Left hindlimb (tissue), 1 donor: ENCODE measurements around the gene PRIM2.
"Not testable (repeated sequence)": the region's sequence is repeated elsewhere in the genome, so short reads cannot be mapped to it uniquely, and the experiment has no call there.

Experiments
- DNase-seq: peaks from one replicate; pipeline ENCODE4 v3.0.0-alpha.2; 2018

The PRIM2 gene

GRCh38 chr6:57317060-57317943, at the start of gene PRIM2:
TSS of gene PRIM2 (plus strand) at chr6:57317630. CDS start at chr6:57318446, 816 bp downstream.
- peak; percentile 90 for DNase-seq

DNA sequence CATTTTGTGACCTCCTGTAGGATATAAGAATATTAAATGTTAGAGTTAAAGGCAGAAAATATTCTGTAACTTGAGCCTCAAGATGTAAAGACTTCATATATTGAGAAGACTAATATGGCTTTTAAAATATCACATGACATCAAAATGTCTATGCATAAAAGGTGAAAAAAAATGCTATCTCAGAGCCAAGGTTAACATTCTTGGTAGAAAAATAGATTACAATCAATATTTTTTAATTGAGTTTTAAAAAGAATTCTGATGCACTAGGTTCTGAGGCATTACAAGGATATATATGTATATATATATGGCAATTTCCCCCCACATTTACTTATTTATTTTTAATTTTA, 49.2 kb upstream of the PRIM2 start:
- no peak for DNase-seq

DNA sequence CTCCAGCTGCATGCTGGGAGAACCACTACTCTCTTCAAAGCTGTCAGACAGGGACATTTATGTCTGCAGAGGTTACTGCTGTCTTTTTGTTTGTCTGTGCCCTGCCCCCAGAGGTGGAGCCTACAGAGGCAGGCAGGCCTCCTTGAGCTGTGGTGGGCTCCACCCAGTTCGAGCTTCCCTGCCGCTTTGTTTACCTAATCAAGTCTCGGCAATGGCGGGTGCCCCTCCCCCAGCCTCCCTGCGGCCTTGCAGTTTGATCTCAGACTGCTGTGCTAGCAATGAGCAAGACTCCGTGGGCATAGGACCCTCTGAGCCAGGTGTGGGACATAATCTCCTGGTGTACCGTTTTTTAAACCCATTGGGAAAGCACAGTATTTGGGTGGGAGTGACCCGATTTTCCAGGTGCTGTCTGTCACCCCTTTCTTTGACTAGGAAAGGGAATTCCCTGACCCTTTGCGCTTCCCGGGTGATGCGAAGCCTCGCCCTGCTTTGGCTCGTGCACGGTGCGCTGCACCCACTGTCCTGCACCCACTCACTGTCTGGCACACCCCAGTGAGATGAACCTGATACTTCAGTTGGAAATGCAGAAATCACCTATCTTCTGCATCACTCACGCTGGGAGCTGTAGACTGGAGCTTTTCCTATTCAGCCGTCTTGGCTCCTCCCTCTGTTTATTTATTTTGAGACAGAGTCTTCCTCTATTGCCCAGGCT, 43.2 kb upstream of the PRIM2 start:
- not testable (repeated sequence) for DNase-seq

- DNase-seq: no peak
Observed at GRCh38 chr6:57275384-57275783, 42.0 kb upstream of the PRIM2 start.

- no peak for DNase-seq
Observed at GRCh38 chr6:57276946-57277345, 40.5 kb upstream of the PRIM2 start.

DNA sequence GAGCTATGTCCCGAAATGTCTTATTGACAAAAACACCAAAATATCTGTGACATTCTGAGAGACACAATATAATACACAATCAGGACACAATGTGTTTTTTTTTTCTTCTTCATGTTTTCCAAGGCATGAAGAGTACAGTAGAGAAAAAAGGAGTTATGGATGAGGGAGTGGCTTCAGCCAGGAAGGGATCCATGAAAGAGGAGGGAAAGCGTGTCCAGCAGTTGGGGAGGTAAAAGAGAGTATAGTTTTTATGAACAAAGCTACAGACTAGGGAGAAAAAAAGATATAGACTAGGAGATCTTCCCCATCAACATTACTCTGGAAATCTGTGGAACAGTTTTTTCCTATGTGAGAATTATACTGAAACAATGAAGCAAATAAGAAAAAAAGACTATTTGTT, 38.9 kb upstream of the PRIM2 start:
- no peak for DNase-seq

GRCh38 chr6:57279013-57279412, 38.4 kb upstream of the PRIM2 start:
- DNase-seq: no peak

DNA sequence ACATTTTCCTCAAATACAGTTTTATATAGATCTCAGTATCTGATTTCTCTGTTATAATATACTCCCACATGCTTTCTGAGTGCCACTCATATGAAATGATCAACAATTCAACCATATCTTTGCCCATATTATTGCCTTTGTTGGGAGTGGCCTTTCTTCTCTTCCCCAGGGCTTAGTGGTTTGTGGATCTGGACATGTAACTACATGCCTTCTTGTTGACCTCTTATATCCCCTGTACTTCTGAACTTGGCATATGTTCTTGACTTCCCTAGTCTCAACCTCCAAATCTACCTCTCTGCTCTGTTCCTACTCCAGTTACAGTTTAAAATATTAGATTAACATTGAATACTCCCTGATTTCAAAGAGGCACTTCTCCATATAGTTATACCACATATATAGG, 34.3 kb upstream of the PRIM2 start:
- no peak for DNase-seq

DNA sequence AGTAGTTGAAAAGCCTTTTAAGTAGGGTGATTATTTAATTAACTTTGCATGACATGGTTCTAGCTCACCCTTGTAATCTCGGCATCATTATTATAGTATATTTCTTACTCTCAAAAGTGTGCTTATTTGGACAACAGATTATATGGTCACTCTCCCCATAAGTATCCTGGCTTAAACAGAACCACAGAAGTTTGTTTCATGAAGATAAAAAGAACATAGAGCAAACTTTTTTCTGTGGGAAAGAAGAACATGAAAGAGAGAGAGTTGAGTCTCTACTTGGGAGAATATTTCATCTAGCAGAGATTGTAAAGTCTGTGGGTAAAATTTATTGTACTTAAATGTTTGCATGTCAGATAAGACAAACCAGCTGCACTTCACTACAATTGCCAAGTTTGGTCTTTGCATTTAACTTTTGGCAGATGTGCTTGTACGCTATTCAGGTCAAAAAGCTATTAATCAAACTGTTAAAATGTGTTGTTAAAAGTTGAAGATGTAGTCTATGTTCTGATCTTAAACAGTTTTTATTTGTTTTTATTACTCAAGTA, 33.4 kb upstream of the PRIM2 start:
- DNase-seq: no peak

DNA sequence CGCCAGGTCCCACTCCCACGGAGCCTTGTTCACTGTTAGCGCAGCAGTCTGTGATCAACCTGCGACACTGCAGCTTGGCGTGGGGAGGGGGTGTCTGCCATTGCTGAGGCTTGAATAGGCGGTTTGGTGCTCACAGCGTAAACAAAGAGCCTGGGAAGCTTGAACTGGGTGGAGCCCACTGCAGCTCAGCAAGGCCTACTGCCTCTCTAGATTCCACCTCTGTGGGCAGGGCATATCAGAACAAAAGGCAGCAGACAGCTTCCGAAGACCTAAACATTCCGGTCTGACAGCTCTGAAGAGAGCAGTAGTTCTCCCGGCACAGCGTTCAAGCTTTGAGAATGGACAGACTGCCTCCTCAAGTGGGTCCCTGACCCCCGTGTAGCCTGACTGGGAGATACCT, 29.3 kb upstream of the PRIM2 start:
- not testable (repeated sequence) for DNase-seq

GRCh38 chr6:57293472-57293871, 24.0 kb upstream of the PRIM2 start:
- not testable (repeated sequence) for DNase-seq

DNA sequence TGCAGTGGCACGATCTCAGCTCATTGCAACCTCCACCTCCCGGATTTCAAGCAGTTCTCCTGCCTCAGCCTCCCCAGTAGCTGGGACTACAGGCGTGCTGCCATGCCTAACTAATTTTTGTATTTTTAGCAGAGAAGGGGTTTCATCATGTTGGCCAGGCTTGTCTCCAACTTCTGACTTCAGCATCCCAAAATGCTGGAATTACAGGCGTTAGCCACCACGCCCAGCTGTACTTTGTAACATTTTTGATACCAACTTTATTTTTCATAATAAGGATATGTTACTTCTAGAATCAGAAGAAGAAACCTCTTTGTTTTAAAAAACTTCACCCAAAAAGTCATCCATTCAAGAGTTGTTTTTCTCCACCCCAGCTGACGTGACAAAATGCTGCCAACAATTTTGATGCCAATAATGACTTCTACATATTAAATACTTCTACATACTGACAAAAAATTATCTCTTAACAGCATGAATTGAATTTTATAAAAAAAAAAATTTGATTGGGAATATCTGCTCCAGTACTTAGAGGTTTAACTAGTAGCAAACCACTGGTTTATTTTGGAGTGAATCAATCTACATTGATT, 22.5 kb upstream of the PRIM2 start:
- DNase-seq: no peak

- DNase-seq: no peak
Observed at GRCh38 chr6:57297505-57297904, 19.9 kb upstream of the PRIM2 start.

GRCh38 chr6:57298741-57299140, 18.7 kb upstream of the PRIM2 start:
- no peak for DNase-seq

DNA sequence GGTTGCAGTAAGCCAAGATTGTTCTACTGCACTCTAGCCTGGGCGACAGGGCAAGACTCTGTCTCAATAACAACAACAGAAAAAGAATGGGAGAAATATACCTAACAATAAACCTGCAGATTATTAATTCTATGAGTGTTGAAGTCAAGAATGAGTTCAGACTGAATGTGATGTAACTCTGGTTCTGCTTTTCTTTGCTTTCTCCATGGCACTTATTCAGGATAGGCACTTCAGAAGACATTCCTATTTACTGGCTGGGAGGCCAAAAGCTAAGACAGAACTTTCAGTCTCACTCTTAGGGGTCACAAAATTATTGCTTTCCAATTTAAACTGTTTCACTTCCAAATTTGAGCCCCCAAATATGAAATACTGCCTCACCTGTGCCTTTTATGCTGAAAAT, 15.7 kb upstream of the PRIM2 start:
- no peak for DNase-seq

- no peak for DNase-seq
Observed at GRCh38 chr6:57302477-57302876, 15.0 kb upstream of the PRIM2 start.

- DNase-seq: no peak
Observed at GRCh38 chr6:57303931-57304681, 13.3 kb upstream of the PRIM2 start.

GRCh38 chr6:57305107-57305506, 12.3 kb upstream of the PRIM2 start:
- DNase-seq: peak; percentile 45

DNA sequence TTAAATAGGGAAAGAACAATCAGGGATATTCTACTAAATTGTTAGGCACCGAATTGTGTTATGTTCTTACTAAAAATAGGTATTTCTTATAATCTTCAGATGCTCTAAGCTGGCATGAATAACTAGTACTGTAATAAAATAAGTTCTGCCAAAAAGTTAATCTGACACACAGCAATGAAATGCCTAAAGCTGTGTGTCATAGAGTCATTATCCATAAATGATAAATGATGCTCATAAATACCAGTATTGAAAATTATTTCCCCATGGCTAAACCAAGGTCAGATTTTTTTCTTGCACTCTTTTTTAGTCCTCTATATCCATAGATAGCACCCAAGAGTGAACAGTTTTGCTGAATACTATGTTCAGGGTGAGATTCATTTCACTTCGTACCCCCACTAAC, 11.7 kb upstream of the PRIM2 start:
- no peak for DNase-seq

DNA sequence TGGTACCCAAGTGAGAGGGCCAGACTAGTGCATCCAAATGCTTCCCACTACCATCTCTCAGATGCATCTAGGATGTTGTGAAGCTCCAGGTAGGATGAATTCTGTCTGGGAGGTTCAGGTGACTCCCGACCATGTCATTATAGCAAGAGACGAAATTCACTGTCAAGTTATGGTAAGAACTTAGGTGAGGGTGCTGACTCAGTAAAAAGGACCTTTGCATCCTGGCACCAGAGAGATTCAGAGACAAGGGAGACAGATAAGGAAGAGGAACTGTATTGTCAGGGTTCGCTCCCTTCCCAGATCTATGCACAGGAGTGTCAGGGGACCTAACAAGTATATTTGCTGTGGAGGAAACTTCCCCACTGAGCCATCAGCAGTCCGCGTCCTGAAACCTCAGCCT, 11.2 kb upstream of the PRIM2 start:
- no peak for DNase-seq

DNA sequence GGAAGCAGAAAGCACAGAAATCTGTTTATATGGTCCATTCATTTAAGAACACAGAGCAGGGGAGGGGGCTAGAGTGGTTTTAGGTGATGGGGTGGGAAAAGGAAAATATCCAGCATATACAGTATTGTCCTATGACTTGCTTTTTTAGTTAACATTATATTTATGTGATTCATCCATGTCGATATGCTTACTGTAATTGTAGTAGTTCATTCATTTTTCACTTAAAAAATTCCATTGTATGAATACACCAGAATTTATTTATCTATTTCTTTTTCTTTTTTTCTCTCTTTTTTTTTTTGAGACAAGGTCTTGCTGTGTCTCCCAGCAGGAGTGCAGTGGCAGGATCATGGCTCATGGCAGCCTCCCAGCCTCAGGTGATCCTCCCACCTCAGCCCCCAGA, 9.6 kb upstream of the PRIM2 start:
- no peak for DNase-seq

DNA sequence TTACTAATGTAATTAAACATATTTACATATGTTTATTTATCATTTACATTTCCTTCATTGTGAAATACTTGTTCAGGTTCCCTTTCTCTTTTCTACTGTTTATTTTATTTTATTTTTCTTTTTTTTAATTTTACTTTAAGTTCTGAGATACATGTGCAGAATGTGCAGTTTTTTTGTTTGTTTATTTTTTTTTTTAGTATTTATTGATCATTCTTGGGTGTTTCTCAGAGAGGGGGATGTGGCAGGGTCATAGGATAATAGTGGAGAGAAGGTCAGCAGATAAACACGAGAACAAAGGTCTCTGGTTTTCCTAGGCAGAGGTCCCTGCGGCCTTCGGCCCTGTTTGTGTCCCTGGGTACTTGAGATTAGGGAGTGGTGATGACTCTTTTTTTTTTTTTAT, 8.7 kb upstream of the PRIM2 start:
- DNase-seq: not testable (repeated sequence)
